HUES48 (cell line): ENCODE data around the gene TMEM201.

Experiments
- H3K27ac ChIP-seq: one replicate; pipeline ENCODE4 v1.7.0; 2013; ENCODE audit warnings: low read depth, low read length, inconsistent platforms
- H3K27me3 ChIP-seq: 2 replicates; pipeline ENCODE4 v1.6.1; 2013; ENCODE audit warnings: mild to moderate bottlenecking, low read length; ENCODE audit not compliant: control insufficient read depth, insufficient read depth
- H3K36me3 ChIP-seq: 2 replicates; pipeline ENCODE4 v1.6.1; 2013; ENCODE audit warnings: low read length; ENCODE audit not compliant: control insufficient read depth, insufficient read depth
- H3K4me1 ChIP-seq: 2 replicates; pipeline ENCODE4 v1.6.1; 2013; ENCODE audit warnings: mild to moderate bottlenecking, low read length; ENCODE audit not compliant: control insufficient read depth, insufficient read depth
- H3K4me3 ChIP-seq: 2 replicates; pipeline ENCODE4 v1.5.1; 2013; ENCODE audit warnings: mild to moderate bottlenecking, low read depth, low read length
- H3K9ac ChIP-seq: 2 replicates; pipeline ENCODE4 v1.6.1; 2013; ENCODE audit warnings: mild to moderate bottlenecking, low read depth, low read length, moderate library complexity
- H3K9me3 ChIP-seq: 2 replicates; pipeline ENCODE4 v1.6.1; 2013; ENCODE audit warnings: low read length; ENCODE audit not compliant: control insufficient read depth, insufficient read depth

TMEM201 gene

DNA sequence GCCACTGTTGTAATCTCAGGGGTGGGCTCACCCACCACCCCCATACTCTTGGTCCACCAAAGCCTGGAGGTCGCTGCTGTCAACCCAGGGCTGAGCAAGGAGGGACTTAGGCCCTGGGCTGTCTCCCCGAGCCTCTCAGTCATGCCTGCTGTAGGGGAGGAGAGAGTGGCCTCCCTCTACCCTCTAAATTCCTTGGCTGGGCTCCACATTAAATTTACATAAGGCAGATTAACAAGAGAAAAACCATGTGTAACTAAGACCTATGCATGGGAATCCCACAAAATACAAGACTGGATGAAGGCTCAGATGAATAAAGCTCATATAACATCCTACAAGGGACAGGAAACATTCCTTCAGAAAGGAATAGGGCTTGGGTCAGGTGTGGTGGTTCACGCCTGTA lies 61.1 kb downstream of the TMEM201 start:
- Histone ChIP-seq H3K27ac (no peak overlapping the region), H3K9me3 (no peaks in the 10 kb centered on the region), H3K36me3 (no peaks in the 10 kb centered on the region), H3K9ac (no peak overlapping the region), H3K4me1 (no peaks in the 10 kb centered on the region), H3K27me3 (peaks cover 39% of the 10 kb centered on the region), H3K4me3 (no peak overlapping the region)

DNA sequence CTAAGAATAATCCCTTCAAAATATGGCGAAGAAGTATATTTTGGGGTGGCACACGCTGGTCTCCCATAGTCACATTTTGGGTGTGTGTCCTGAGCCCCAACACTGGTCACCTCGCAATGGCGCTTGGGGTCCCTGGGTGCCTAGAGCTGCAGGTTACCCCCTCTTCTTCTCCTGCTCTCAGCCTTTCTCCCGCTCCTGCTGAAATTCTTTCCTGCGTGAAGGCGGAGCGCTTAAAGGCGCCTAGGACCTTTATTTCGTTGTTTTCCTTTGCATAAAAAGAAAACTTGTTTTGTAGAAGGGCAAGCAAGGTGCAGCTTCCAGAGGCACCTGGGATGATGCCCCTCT lies 62.5 kb downstream of the TMEM201 start:
- H3K4me3 ChIP-seq = peak overlapping the region; percentile 72
- H3K36me3 ChIP-seq = no peaks in the 10 kb centered on the region
- H3K9me3 ChIP-seq = no peaks in the 10 kb centered on the region
- H3K4me1 ChIP-seq = no peaks in the 10 kb centered on the region
- H3K27me3 ChIP-seq = peaks cover 39% of the 10 kb centered on the region
- no peak overlapping the region for H3K9ac ChIP-seq
- H3K27ac ChIP-seq = no peak overlapping the region

DNA sequence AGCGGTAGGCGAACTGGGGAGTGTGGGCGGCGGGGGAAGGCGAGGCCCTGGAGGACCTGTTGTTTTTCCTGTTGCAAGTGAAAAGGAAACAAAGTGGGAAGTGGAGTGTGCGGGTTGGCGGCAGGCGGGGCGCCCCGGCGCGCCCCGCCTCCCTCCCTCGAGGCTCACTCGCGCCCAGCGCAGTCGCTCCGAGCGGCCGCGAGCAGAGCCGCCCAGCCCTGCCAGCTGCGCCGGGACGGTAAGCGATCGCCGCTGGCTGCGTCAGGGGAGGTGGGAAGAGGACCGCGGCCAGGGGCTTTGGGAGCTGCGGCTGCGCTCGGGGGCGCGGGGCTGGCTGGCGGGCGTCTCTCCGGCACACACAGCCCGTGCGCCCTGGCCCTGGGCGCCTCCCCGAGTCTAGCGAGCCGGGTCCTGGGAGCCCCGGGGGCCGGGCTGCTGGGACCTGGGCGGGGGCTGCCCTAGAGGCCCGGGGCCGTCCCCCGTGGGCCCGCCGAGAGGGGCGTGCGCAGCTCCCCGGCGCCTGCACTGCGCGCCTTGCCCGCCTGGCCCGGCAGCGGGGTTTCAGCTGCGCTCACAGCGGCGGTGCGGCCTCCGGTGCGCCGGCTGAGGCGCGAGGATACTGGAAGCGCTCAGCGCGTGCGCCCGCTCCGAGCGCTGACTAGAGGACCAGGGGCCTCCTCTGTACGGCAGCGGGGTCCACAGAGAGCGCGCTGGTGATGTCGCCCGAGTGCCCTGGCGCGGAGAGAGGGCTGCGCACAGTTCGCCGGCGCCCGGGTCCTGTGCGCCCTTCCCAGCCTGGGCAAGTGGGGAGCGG lies 63.1 kb downstream of the TMEM201 start, which contains the start of gene PIK3CD:
TSS of gene PIK3CD (plus strand) at position 167 of the 814 bp plus-strand sequence. CDS start 58,725 bp downstream, outside the sequence.
- Histone ChIP-seq H3K27ac (no peak within 1 kb of the TSS), H3K9me3 (no peaks in the 10 kb centered on the region), H3K9ac (no peak within 1 kb of the TSS), H3K4me3 (peak within 1 kb of the TSS; percentile 72), H3K4me1 (no peaks in the 10 kb centered on the region), H3K36me3 (no peaks in the 10 kb centered on the region), H3K27me3 (peaks cover 39% of the 10 kb centered on the region)

DNA sequence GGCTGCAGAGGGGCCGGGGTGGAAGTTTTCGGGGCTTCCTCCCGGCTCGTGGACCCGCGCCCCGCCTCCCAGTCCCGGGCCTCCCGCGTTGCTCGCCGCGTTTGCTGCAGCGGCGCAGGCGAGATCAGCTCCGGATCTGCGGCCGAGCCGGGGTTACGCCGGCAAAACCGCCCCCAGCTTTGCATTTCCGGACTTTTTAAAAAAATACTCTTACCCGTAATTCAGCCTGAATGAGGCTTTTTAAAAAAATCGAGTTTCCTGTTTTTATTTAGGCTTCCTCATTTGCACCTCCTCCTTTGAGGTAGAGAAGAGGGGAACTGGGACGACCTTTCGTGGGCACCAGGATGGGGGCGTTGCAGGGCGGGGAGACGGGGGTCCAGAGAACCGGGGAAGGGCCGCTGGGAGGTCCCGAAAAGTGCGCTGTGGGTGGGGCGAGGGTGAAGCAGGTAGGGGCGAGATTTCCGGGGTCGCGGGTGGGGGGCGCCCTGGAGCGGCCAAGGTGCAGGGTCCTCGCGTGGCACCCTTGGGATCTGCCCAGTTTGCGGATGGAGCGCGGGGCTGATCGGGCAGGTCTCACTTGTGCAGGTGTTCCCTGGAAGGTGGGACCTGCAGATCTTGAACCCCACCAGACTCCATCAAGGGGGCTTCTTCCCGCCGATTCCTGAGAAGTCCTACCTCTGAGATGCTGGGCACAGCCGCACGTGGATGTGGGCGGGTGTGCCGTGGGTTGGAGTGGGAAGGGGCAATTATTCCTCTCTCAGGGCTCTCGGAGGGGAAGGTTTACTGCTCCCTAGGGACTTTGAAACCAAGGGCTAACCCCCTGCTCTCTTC lies 63.9 kb downstream of the TMEM201 start:
- Histone ChIP-seq H3K36me3 (no peaks in the 10 kb centered on the region), H3K4me1 (no peaks in the 10 kb centered on the region), H3K4me3 (peak overlapping the region; percentile 72), H3K9me3 (no peaks in the 10 kb centered on the region), H3K9ac (no peak overlapping the region), H3K27ac (no peak overlapping the region), H3K27me3 (peaks cover 39% of the 10 kb centered on the region)

DNA sequence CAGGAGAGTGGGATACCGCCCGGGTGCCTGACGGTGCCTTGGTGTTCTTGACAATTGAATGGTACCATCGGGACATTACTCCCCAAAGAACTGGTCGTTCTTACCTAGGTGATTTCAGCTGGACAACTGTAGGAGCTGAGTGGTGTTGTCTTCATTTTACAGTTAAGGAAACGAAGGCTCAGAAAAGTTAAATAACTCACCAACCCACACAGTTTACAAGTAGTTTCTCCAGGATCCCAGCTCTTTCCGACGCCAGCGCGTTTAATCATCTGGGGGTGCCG lies 64.4 kb downstream of the TMEM201 start:
- Histone ChIP-seq H3K27me3 (peaks cover 39% of the 10 kb centered on the region), H3K27ac (no peak overlapping the region), H3K9me3 (no peaks in the 10 kb centered on the region), H3K4me3 (no peak overlapping the region), H3K36me3 (no peaks in the 10 kb centered on the region), H3K9ac (no peak overlapping the region), H3K4me1 (no peaks in the 10 kb centered on the region)

DNA sequence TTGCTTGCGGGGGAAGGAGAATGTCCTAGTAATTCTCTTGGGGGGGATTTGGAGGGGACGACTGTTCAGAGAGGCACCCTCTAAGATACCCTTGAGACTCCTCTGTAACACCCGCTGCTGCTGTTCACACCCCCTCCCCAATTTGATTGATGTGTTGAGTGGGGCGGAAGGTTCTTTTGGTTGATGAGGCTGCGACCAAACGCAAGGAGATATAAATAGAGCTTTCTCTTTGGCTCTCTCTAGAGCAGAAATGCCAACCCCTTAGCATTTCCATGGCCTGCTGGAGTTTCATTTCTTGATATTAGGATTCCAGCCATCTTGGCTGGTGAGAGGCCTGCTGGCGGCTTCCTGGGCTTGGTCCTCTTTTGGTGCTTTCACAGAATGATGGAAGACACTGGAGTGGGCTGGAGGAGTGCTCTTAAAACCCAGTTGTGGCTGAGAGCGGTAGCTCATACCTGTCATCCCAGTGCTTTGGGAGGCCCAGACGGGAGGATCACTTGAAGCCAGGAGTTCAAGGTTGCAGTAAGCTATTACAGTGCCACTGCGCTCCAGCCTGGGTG lies 64.9 kb downstream of the TMEM201 start:
- Histone ChIP-seq H3K4me1 (no peaks in the 10 kb centered on the region), H3K4me3 (no peak overlapping the region), H3K9ac (no peak overlapping the region), H3K36me3 (no peaks in the 10 kb centered on the region), H3K9me3 (no peaks in the 10 kb centered on the region), H3K27ac (no peak overlapping the region), H3K27me3 (peaks cover 39% of the 10 kb centered on the region)

DNA sequence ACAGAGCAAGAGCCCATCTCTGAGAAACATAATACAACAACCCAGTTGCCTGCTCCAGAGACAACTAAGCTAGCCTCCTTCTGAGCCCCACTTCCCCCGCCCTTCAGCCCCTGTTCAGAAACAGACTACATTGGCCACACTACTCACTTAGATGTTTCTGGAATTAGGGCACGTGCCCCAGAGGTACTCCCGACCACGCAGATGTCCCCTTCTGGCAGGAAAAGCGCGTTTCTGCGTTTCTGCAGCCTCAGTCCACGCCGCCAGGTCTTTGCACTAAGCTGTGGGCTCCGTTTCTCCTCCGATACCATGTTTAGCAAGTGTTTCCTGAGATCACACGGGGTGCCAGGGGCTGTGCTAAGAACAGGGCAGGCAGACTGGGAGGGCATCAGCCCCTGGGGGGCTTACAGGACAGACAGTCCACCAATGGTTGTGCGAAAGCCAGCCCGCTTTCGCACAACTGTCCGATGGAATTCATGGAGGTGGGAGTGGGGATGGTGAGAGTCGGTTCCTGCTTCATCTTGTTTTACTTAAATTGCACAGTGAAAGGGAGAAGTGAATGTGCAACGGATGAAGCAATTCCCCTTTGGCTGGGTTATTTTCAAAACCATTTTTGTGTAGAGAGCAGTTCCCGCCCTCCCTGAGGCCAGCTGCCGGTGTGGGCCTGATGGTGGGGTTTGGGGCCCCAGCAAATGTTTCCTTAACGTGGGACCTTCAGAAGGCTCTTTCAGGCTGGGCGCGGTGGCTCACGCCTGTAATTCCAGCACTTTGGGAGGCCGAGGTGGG lies 65.5 kb downstream of the TMEM201 start:
- H3K36me3 ChIP-seq = no peaks in the 10 kb centered on the region
- H3K4me1 ChIP-seq = no peaks in the 10 kb centered on the region
- H3K9me3 ChIP-seq = no peaks in the 10 kb centered on the region
- no peak overlapping the region for H3K27ac ChIP-seq
- no peak overlapping the region for H3K4me3 ChIP-seq
- no peak overlapping the region for H3K9ac ChIP-seq
- H3K27me3 ChIP-seq = peaks cover 39% of the 10 kb centered on the region

DNA sequence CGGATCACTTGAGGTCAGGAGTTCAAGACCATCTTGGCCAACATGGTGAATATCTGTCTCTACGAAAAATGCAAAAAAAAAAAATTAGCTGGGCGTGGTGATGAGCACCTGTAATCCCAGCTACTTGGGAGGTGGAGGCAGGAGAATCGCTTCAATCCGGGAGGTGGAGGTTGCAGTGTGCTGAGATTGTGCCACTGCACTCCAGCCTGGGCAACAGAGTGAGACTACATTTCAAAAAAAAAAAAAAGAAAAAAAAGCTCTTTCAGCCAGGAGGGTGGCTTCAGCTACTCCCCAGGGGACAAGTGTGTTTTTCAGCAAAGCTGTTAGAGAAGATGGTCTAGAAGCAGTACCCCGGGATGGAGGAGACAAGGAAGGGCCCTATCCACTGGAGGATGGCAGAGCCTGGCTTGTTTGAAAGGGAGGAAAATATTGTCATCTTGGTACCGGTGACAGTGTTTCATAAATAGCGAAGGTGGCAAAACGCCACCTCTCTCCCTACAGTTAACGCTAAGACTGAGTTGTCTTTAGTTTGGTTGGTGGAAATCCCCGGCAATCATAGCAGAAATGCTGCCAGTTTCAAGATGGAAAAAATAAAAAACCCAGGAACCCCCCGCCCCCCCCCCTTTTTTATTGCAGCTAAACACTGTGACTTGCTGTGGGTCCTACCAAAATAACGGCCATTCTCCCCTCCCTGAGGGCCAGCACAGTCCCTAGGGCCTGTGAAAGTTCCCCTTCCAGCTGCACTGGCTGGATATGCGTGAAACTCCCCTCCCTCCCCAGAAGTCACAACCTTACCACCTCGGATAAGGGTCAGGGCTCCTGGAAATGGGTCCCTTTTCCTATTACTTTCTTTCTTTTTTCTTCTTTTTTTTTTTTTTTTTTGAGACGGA lies 66.4 kb downstream of the TMEM201 start:
- H3K4me1 ChIP-seq = no peaks in the 10 kb centered on the region
- no peak overlapping the region for H3K9ac ChIP-seq
- H3K27me3 ChIP-seq = peaks cover 39% of the 10 kb centered on the region
- H3K36me3 ChIP-seq = no peaks in the 10 kb centered on the region
- no peak overlapping the region for H3K4me3 ChIP-seq
- no peak overlapping the region for H3K27ac ChIP-seq
- H3K9me3 ChIP-seq = no peaks in the 10 kb centered on the region

DNA sequence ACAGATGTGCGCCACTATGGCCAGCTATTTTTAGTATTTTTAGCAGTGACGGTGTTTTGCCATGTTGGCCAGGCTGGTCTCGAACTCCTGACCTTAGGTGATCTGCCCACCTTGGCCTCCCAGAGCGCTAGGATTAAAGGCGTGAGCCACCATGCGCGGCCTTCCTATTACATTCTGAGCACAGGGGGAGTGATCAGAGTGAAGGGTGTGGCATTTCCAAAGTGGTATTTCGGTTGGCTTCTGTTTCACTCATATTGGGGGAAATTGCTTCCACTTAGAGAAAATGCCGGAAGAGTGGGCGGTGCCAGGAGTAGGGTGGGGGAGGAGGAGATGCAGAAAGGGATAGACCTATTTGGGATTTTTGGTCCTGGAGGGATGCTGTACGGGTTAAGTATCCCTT lies 67.1 kb downstream of the TMEM201 start:
- Histone ChIP-seq H3K9me3 (no peaks in the 10 kb centered on the region), H3K9ac (no peak overlapping the region), H3K27ac (no peak overlapping the region), H3K4me3 (no peak overlapping the region), H3K4me1 (no peaks in the 10 kb centered on the region), H3K27me3 (peaks cover 32% of the 10 kb centered on the region), H3K36me3 (no peaks in the 10 kb centered on the region)

DNA sequence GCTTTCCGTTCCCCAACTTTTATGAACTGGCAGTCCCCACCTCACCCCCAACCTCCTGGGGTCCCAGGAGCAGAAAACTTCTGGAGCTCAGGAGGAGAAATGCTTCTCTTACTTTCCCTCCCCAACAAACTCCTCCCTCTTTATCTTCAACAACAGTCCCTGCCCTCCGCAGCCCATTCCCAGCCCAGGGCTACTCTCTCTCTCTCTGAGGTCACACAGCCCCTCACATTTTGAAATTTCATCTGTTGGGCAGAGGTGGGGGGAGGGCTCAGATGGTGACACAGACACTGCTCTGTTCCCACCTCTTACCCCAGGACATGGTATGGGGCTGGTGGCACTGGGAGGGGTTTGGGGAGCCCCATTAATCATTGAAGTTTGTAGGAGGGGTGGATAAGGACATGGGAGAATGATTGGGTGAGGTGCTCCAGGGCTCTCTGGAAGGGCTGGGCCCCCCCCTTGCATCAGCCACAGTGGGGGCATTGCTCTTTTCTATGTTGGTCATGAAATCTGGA lies 68.9 kb downstream of the TMEM201 start:
- Histone ChIP-seq H3K27me3 (peaks cover 19% of the 10 kb centered on the region), H3K27ac (no peak overlapping the region), H3K36me3 (no peaks in the 10 kb centered on the region), H3K9me3 (no peaks in the 10 kb centered on the region), H3K9ac (no peak overlapping the region), H3K4me3 (no peak overlapping the region), H3K4me1 (no peaks in the 10 kb centered on the region)
